Measurements from ENCODE around the gene LRTM2.

LRTM2 gene

GRCh38 chr12:1880153-1880845, 59.9 kb downstream of the LRTM2 start:
- no peak for DNase-seq

- no peak for DNase-seq
Measured at GRCh38 chr12:1880876-1881275, 60.5 kb downstream of the LRTM2 start.

- DNase-seq: no peak
Measured at GRCh38 chr12:1881301-1881700, 60.9 kb downstream of the LRTM2 start.

- DNase-seq: no peak
Measured at GRCh38 chr12:1881936-1882335, 61.6 kb downstream of the LRTM2 start.

- no peak for DNase-seq
Measured at GRCh38 chr12:1882405-1882804, 62.0 kb downstream of the LRTM2 start.

- no peak for DNase-seq
Measured at GRCh38 chr12:1882850-1883470, 62.6 kb downstream of the LRTM2 start.

GRCh38 chr12:1883513-1883912, 63.1 kb downstream of the LRTM2 start:
- no peak for DNase-seq

GRCh38 chr12:1884651-1885050, 64.3 kb downstream of the LRTM2 start:
- no peak for DNase-seq

GRCh38 chr12:1885082-1885596, 64.8 kb downstream of the LRTM2 start:
- DNase-seq: no peak

- no peak for DNase-seq
Measured at GRCh38 chr12:1885599-1886245, 65.4 kb downstream of the LRTM2 start.
